ENCODE data around the gene PDZD11. TPM values are rescaled to one million over a fixed set of nuclear protein-coding genes. Genes with fewer than 3 reads are reported as not detected.

The PDZD11 gene
- total RNA-seq, 1 experiment from 2014 or later = 29.6 TPM

DNA sequence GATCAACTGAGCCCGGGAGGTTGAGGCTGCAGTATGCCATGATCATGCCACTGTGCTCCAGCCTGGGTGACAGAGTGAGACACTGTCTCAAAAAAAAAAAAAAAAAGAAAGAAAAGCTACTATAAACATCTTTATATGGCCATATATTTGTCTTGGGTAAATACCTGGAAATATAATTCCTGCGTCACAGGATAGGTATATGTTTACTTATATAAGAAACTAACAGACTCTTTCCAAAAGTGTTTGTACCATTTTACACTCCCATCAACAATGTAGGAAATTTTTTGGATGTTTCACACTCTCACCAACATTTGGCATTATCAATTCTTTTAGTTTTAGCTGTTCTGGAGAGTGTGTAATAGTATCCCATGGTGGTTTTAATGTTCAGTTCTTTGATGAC is 42.5 kb downstream of the PDZD11 start:
- ATAC-seq = no peak
- no peaks in the 10 kb centered on the region for H3K79me2 ChIP-seq (ENCODE audit: insufficient read depth, low read length)
- H3K9me3 ChIP-seq (ENCODE audit: control insufficient read depth in 1 of 2, insufficient read depth in 1 of 2, low read depth in 1 of 2, low read length in 2 of 2) = no peaks in the 10 kb centered on the region
- no TSS peak for BruUV-seq (replicated peaks)
- H3K4me1 ChIP-seq (ENCODE audit: control insufficient read depth in 1 of 2, insufficient read depth in 2 of 2, low read length in 2 of 2) = peaks cover 0 to 12% of the 10 kb centered on the region in 2 experiments; a peak in 1 of 4 replicates
- H2AFZ ChIP-seq (ENCODE audit: low read depth, low read length, poor library complexity, severe bottlenecking) = no peak overlapping the region
- H3K27ac ChIP-seq (ENCODE audit: low read depth, low read length) = no peak overlapping the region
- POLR2A ChIA-PET = no interaction called here
- no peak overlapping the region for H3K4me3 ChIP-seq (replicated peaks in 1 of 2; ENCODE audit: low read depth in 1 of 2, low read length in 2 of 2)
- no peaks in the 10 kb centered on the region for H4K20me1 ChIP-seq (ENCODE audit: insufficient read depth)
- H3K27me3 ChIP-seq (ENCODE audit: insufficient read depth, low read length) = no peaks in the 10 kb centered on the region
- TF ChIP-seq CBX3 (IDR thresholded peaks at IDR 0.05; ENCODE audit: low read depth) (no peak), POLR2AphosphoS5 (IDR thresholded peaks at IDR 0.05; ENCODE audit: low read depth, low read length) (no peak), SRF (IDR thresholded peaks at IDR 0.05; ENCODE audit: low read depth) (no peak)
- H3K36me3 ChIP-seq (ENCODE audit: control insufficient read depth in 1 of 2, insufficient read depth in 2 of 2, low read length in 2 of 2) = no peaks in the 10 kb centered on the region
- DNase-seq (ENCODE audit: low read depth, low spot score) = no peak
- intact Hi-C loops (cut with micrococcal nuclease) = no loop called here
- H3K9me2 ChIP-seq (ENCODE audit: insufficient read depth) = no peaks in the 10 kb centered on the region
- no peak overlapping the region for H3K9ac ChIP-seq (ENCODE audit: low read length)
- CTCF ChIA-PET = no interaction called here
- H3K4me2 ChIP-seq (ENCODE audit: low read length) = no peak overlapping the region
- RAD21 ChIA-PET (ENCODE audit: low non-redundant PET in 1 of 2, low total read pairs in 2 of 2, uncharacterized antibody in 2 of 2, unreplicated experiment in 2 of 2) = no interaction called here

DNA sequence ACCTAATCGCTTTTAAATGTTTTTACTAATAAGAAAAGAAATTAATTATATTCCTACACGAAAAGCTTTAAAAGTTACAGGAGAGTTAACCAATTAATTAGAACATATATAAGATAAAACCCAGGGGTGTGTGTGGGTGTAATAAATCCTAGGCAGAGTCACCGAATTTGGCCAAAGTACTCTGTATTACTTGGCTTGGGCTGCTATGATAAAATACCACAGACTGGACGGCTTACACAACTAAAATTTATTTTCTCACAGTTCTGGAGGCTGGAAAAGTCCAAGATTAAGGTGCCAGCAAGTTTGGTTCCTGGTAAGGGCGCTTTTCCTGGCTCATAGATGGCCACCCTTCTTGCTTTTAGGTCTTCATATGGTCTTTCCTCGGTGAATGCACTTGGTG is 44.8 kb downstream of the PDZD11 start:
- Histone ChIP-seq H3K79me2 (ENCODE audit: insufficient read depth, low read length) (no peaks in the 10 kb centered on the region), H3K27ac (ENCODE audit: low read depth, low read length) (no peak overlapping the region), H3K27me3 (ENCODE audit: insufficient read depth, low read length) (no peaks in the 10 kb centered on the region), H4K20me1 (ENCODE audit: insufficient read depth) (no peaks in the 10 kb centered on the region), H3K4me3 (replicated peaks in 1 of 2; ENCODE audit: low read depth in 1 of 2, low read length in 2 of 2) (no peak overlapping the region), H3K9me3 (ENCODE audit: control insufficient read depth in 1 of 2, insufficient read depth in 1 of 2, low read depth in 1 of 2, low read length in 2 of 2) (no peaks in the 10 kb centered on the region), H3K9me2 (ENCODE audit: insufficient read depth) (no peaks in the 10 kb centered on the region), H3K9ac (ENCODE audit: low read length) (no peak overlapping the region), H2AFZ (ENCODE audit: low read depth, low read length, poor library complexity, severe bottlenecking) (no peak overlapping the region), H3K4me2 (ENCODE audit: low read length) (no peak overlapping the region), H3K36me3 (ENCODE audit: control insufficient read depth in 1 of 2, insufficient read depth in 2 of 2, low read length in 2 of 2) (no peaks in the 10 kb centered on the region), H3K4me1 (ENCODE audit: control insufficient read depth in 1 of 2, insufficient read depth in 2 of 2, low read length in 2 of 2) (peaks cover 0 to 12% of the 10 kb centered on the region in 2 experiments; a peak in 1 of 4 replicates)
- ChIA-PET RAD21 (ENCODE audit: low non-redundant PET in 1 of 2, low total read pairs in 2 of 2, uncharacterized antibody in 2 of 2, unreplicated experiment in 2 of 2) (no interaction called here), CTCF (no interaction called here), POLR2A (no interaction called here)
- BruUV-seq (replicated peaks) = no TSS peak
- DNase-seq (ENCODE audit: low read depth, low spot score) = no peak
- intact Hi-C loops (cut with micrococcal nuclease) = no loop called here
- ATAC-seq = no peak
- TF ChIP-seq ELF1 (IDR thresholded peaks at IDR 0.05; ENCODE audit: borderline replicate concordance, low read depth) = no peak
- no peak for TF ChIP-seq EZH2 (IDR thresholded peaks at IDR 0.05)
- TF ChIP-seq SRF (IDR thresholded peaks at IDR 0.05; ENCODE audit: low read depth) = no peak
- TF ChIP-seq, protein P1, sequence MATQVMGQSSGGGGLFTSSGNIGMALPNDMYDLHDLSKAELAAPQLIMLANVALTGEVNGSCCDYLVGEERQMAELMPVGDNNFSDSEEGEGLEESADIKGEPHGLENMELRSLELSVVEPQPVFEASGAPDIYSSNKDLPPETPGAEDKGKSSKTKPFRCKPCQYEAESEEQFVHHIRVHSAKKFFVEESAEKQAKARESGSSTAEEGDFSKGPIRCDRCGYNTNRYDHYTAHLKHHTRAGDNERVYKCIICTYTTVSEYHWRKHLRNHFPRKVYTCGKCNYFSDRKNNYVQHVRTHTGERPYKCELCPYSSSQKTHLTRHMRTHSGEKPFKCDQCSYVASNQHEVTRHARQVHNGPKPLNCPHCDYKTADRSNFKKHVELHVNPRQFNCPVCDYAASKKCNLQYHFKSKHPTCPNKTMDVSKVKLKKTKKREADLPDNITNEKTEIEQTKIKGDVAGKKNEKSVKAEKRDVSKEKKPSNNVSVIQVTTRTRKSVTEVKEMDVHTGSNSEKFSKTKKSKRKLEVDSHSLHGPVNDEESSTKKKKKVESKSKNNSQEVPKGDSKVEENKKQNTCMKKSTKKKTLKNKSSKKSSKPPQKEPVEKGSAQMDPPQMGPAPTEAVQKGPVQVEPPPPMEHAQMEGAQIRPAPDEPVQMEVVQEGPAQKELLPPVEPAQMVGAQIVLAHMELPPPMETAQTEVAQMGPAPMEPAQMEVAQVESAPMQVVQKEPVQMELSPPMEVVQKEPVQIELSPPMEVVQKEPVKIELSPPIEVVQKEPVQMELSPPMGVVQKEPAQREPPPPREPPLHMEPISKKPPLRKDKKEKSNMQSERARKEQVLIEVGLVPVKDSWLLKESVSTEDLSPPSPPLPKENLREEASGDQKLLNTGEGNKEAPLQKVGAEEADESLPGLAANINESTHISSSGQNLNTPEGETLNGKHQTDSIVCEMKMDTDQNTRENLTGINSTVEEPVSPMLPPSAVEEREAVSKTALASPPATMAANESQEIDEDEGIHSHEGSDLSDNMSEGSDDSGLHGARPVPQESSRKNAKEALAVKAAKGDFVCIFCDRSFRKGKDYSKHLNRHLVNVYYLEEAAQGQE (IDR thresholded peaks at IDR 0.05; ENCODE audit: low read depth) = no peak
- no peak for TF ChIP-seq TCF7L2 (IDR thresholded peaks at IDR 0.05; ENCODE audit: borderline replicate concordance, extremely low read depth, insufficient read depth, insufficient read length)
- TF ChIP-seq POLR2A (IDR thresholded peaks at IDR 0.05; ENCODE audit: borderline replicate concordance, extremely low read depth, insufficient read depth, insufficient read length) = no peak
- TF ChIP-seq, protein P2, sequence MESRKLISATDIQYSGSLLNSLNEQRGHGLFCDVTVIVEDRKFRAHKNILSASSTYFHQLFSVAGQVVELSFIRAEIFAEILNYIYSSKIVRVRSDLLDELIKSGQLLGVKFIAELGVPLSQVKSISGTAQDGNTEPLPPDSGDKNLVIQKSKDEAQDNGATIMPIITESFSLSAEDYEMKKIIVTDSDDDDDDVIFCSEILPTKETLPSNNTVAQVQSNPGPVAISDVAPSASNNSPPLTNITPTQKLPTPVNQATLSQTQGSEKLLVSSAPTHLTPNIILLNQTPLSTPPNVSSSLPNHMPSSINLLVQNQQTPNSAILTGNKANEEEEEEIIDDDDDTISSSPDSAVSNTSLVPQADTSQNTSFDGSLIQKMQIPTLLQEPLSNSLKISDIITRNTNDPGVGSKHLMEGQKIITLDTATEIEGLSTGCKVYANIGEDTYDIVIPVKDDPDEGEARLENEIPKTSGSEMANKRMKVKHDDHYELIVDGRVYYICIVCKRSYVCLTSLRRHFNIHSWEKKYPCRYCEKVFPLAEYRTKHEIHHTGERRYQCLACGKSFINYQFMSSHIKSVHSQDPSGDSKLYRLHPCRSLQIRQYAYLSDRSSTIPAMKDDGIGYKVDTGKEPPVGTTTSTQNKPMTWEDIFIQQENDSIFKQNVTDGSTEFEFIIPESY (IDR thresholded peaks at IDR 0.05; ENCODE audit: extremely low read depth, insufficient replicate concordance, low read length) = no peak
- TF ChIP-seq, protein P3, sequence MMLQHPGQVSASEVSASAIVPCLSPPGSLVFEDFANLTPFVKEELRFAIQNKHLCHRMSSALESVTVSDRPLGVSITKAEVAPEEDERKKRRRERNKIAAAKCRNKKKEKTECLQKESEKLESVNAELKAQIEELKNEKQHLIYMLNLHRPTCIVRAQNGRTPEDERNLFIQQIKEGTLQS (IDR thresholded peaks at IDR 0.05) = no peak
- no peak for TF ChIP-seq JUND (IDR thresholded peaks at IDR 0.05)
- TF ChIP-seq EGR1 (IDR thresholded peaks at IDR 0.05; ENCODE audit: low read depth) = no peak
- no peak for TF ChIP-seq POLR2AphosphoS5 (IDR thresholded peaks at IDR 0.05; ENCODE audit: low read depth, low read length)
- TF ChIP-seq SIN3A (IDR thresholded peaks at IDR 0.05; ENCODE audit: low read depth) = no peak
- TF ChIP-seq SP1 (IDR thresholded peaks at IDR 0.05; ENCODE audit: low read depth) = no peak
- TF ChIP-seq, protein P4, sequence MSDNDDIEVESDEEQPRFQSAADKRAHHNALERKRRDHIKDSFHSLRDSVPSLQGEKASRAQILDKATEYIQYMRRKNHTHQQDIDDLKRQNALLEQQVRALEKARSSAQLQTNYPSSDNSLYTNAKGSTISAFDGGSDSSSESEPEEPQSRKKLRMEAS (IDR thresholded peaks at IDR 0.05) = no peak
- TF ChIP-seq ZFX (IDR thresholded peaks at IDR 0.05) = no peak

Measured in HCT116 (cell line).